ENCODE measurements around the gene SGSM2.

The SGSM2 gene

GRCh38 chr17:2399572-2400473 is 62.5 kb downstream of the SGSM2 start:
- DNase-seq, result peak; percentile 76

GRCh38 chr17:2400474-2400866 is 63.2 kb downstream of the SGSM2 start:
- no peak for DNase-seq

GRCh38 chr17:2400877-2401425 is 63.6 kb downstream of the SGSM2 start, which contains the start of gene MNT:
MNT (minus strand) TSS chr17:2401060; CDS start chr17:2400712, 348 bp downstream.
- peak; percentile 85 for DNase-seq

- DNase-seq, result peak; percentile 95
These were observed 64.3 kb downstream of the SGSM2 start for GRCh38 chr17:2401426-2402221.

GRCh38 chr17:2402544-2402943 is 65.2 kb downstream of the SGSM2 start:
- DNase-seq, result no peak

- DNase-seq, result no peak
These were observed 65.7 kb downstream of the SGSM2 start for GRCh38 chr17:2403044-2403443.

GRCh38 chr17:2405247-2405926 is 68.1 kb downstream of the SGSM2 start:
- no peak for DNase-seq

GRCh38 chr17:2406271-2406902 is 69.1 kb downstream of the SGSM2 start:
- no peak for DNase-seq

GRCh38 chr17:2406903-2407790 is 69.8 kb downstream of the SGSM2 start:
- no peak for DNase-seq

- no peak for DNase-seq
These were observed 73.7 kb downstream of the SGSM2 start for GRCh38 chr17:2410951-2411350.

GRCh38 chr17:2412561-2413021 is 75.3 kb downstream of the SGSM2 start:
- DNase-seq, result no peak

- DNase-seq, result no peak
These were observed 77.3 kb downstream of the SGSM2 start for GRCh38 chr17:2414446-2415064.

GRCh38 chr17:2415081-2415480 is 77.8 kb downstream of the SGSM2 start:
- DNase-seq, result no peak

GRCh38 chr17:2416010-2416734 is 78.9 kb downstream of the SGSM2 start:
- peak; percentile 49 for DNase-seq

- no peak for DNase-seq
These were observed 81.3 kb downstream of the SGSM2 start for GRCh38 chr17:2418572-2418971.

- no peak for DNase-seq
These were observed 82.2 kb downstream of the SGSM2 start for GRCh38 chr17:2419486-2419885.

GRCh38 chr17:2420176-2420575 is 82.9 kb downstream of the SGSM2 start:
- no peak for DNase-seq

- DNase-seq, result no peak
These were observed 84.2 kb downstream of the SGSM2 start for GRCh38 chr17:2421315-2422147.

- no peak for DNase-seq
These were observed 86.0 kb downstream of the SGSM2 start for GRCh38 chr17:2423271-2423670.
